Type B pancreatic cell (in vitro differentiated cells): ENCODE measurements around the gene JAK3. TPM values are rescaled to one million over a fixed set of nuclear protein-coding genes. Genes with fewer than 3 reads are reported as not detected.
"Not testable (repeated sequence)": the region's sequence is repeated elsewhere in the genome, so short reads cannot be mapped to it uniquely, and the experiment has no call there.

Experiments
- DNase-seq: peaks from one replicate; pipeline ENCODE4 v3.0.0; 2021; ENCODE audit warnings: mixed read lengths; ENCODE audit not compliant: unreplicated experiment; ENCODE audit errors: extremely low spot score
- H3K27ac Mint-ChIP-seq: 2 replicates; pipeline ENCODE4 v1.8.0; 2021; ENCODE audit warnings: mild to moderate bottlenecking, mixed read lengths
- H3K27me3 Mint-ChIP-seq: 2 replicates; pipeline ENCODE4 v1.8.0; 2021; ENCODE audit warnings: mixed read lengths
- H3K36me3 Mint-ChIP-seq: 2 replicates; pipeline ENCODE4 v1.8.0; 2021; ENCODE audit warnings: mixed read lengths
- H3K4me1 Mint-ChIP-seq: one replicate; pipeline ENCODE4 v1.8.0; 2021; ENCODE audit warnings: mixed read lengths; ENCODE audit not compliant: unreplicated experiment
- H3K4me3 Mint-ChIP-seq: 2 replicates; pipeline ENCODE4 v1.8.0; 2021; ENCODE audit warnings: mild to moderate bottlenecking, mixed read lengths
- H3K9me3 Mint-ChIP-seq: 2 replicates; pipeline ENCODE4 v1.8.0; 2021; ENCODE audit warnings: mixed read lengths
- CTCF ChIP-seq: fragments of 200-600 bp; sonication (generic); conservative IDR thresholded peaks from 2 replicates; pipeline ENCODE4 v1.5.0; 2021; ENCODE audit warnings: antibody characterized with exemption, mild to moderate bottlenecking
- total RNA-seq: library from RNA; stranded (reverse); gene quantifications from 2 replicates; pipeline ENCODE4 v1.2.1, GENCODE V29; 2021; ENCODE audit warnings: low replicate concordance

JAK3 gene
- total RNA-seq, 1 donor from 2014 or later = 4.3 TPM

- peak overlapping the region; percentile 34 for H3K27ac Mint-ChIP-seq
- H3K4me3 Mint-ChIP-seq = no peak overlapping the region
- no peaks in the 10 kb centered on the region for H3K36me3 Mint-ChIP-seq
- DNase-seq = peak; percentile 75
- peaks cover 3% of the 10 kb centered on the region for H3K27me3 Mint-ChIP-seq
- peaks cover 6% of the 10 kb centered on the region for H3K4me1 Mint-ChIP-seq
- TF ChIP-seq CTCF = peak; percentile 88
- H3K9me3 Mint-ChIP-seq = no peaks in the 10 kb centered on the region
Measured at GRCh38 chr19:17784201-17785008, 63.4 kb downstream of the JAK3 start.

GRCh38 chr19:17783721-17784120 lies 64.1 kb downstream of the JAK3 start:
- H3K9me3 Mint-ChIP-seq, H3K36me3 Mint-ChIP-seq, H3K4me3 Mint-ChIP-seq, H3K27me3 Mint-ChIP-seq, DNase-seq, H3K27ac Mint-ChIP-seq: not testable (repeated sequence)
- peaks cover 10% of the 10 kb centered on the region for H3K4me1 Mint-ChIP-seq

GRCh38 chr19:17780781-17781180 lies 67.0 kb downstream of the JAK3 start:
- Mint-ChIP-seq H3K27ac (no peak overlapping the region), H3K4me1 (peaks cover 10% of the 10 kb centered on the region), H3K36me3 (no peaks in the 10 kb centered on the region), H3K4me3 (no peak overlapping the region), H3K9me3 (no peaks in the 10 kb centered on the region), H3K27me3 (peaks cover 6% of the 10 kb centered on the region)
- no peak for TF ChIP-seq CTCF
- no peak for DNase-seq

GRCh38 chr19:17778968-17779929 lies 68.5 kb downstream of the JAK3 start:
- no peak for TF ChIP-seq CTCF
- no peaks in the 10 kb centered on the region for H3K36me3 Mint-ChIP-seq
- peaks cover 11% of the 10 kb centered on the region for H3K4me1 Mint-ChIP-seq
- DNase-seq = no peak
- peaks cover 11% of the 10 kb centered on the region for H3K27me3 Mint-ChIP-seq
- H3K4me3 Mint-ChIP-seq = peak overlapping the region; percentile 61
- no peaks in the 10 kb centered on the region for H3K9me3 Mint-ChIP-seq
- peak overlapping the region; percentile 36 for H3K27ac Mint-ChIP-seq

GRCh38 chr19:17778251-17778967 lies 69.4 kb downstream of the JAK3 start:
- no peak for TF ChIP-seq CTCF
- Mint-ChIP-seq H3K4me1 (peaks cover 9% of the 10 kb centered on the region), H3K4me3 (peak overlapping the region; percentile 61), H3K27ac (no peak overlapping the region), H3K36me3 (no peaks in the 10 kb centered on the region), H3K9me3 (no peaks in the 10 kb centered on the region), H3K27me3 (peaks cover 11% of the 10 kb centered on the region)
- DNase-seq = no peak

- not testable (repeated sequence) for H3K27ac Mint-ChIP-seq, H3K4me3 Mint-ChIP-seq, H3K4me1 Mint-ChIP-seq, H3K9me3 Mint-ChIP-seq, DNase-seq, H3K36me3 Mint-ChIP-seq
- H3K27me3 Mint-ChIP-seq = peaks cover 11% of the 10 kb centered on the region
Measured at GRCh38 chr19:17777840-17778239, 69.9 kb downstream of the JAK3 start.
